ENCODE results near the gene LRMDA.

GRCh38 chr10:75860009-75860408 is 428.6 kb downstream of the LRMDA start:
- TF ChIP-seq, protein P1, sequence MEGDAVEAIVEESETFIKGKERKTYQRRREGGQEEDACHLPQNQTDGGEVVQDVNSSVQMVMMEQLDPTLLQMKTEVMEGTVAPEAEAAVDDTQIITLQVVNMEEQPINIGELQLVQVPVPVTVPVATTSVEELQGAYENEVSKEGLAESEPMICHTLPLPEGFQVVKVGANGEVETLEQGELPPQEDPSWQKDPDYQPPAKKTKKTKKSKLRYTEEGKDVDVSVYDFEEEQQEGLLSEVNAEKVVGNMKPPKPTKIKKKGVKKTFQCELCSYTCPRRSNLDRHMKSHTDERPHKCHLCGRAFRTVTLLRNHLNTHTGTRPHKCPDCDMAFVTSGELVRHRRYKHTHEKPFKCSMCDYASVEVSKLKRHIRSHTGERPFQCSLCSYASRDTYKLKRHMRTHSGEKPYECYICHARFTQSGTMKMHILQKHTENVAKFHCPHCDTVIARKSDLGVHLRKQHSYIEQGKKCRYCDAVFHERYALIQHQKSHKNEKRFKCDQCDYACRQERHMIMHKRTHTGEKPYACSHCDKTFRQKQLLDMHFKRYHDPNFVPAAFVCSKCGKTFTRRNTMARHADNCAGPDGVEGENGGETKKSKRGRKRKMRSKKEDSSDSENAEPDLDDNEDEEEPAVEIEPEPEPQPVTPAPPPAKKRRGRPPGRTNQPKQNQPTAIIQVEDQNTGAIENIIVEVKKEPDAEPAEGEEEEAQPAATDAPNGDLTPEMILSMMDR (IDR thresholded peaks at IDR 0.05), result no peak
- TF ChIP-seq EZH2 (IDR thresholded peaks at IDR 0.05; ENCODE audit: borderline replicate concordance, insufficient read depth, low read depth, low read length, poor library complexity, severe bottlenecking), result no peak
